Measurements from ENCODE around the gene ECE1. TPM values are rescaled to one million over a fixed set of nuclear protein-coding genes. Genes with fewer than 3 reads are reported as not detected.

The ECE1 gene
- total RNA-seq, 1 donor from 2014 or later: 93.1 TPM

DNA sequence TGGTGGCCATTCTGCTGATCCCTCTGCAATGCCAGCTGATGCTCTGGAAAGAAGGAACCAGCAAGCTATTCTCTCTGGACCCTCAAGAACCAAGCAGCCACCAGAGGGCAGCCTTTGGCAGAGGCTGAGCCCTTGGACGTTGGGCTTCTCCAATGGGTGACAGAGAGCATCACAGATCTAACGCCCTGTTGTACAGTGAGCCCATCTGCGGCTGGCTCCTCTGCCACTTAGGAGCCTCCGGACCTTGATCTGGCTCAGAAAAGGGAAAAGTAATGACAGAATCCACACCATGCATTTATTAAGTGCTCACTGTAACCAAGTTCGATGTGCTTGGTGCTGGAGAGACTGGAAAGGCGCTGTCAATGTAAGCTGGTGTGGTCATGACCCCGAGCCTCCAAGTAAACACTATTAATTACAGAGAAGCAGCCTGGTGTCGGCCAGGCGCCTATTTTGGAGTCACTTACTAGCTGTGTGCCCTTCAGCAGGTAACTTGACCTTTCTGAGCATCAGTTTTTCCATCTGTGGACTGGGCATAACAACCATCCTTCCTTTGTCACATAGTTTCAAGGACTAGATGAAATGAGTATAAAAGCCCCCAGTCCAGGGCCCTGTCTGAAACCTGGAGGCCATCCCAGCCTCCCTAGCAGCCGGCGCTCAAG lies 34.9 kb downstream of the ECE1 start:
- DNase-seq (ENCODE audit: low read depth in 2 of 2): peak; percentile 86 to 89

DNA sequence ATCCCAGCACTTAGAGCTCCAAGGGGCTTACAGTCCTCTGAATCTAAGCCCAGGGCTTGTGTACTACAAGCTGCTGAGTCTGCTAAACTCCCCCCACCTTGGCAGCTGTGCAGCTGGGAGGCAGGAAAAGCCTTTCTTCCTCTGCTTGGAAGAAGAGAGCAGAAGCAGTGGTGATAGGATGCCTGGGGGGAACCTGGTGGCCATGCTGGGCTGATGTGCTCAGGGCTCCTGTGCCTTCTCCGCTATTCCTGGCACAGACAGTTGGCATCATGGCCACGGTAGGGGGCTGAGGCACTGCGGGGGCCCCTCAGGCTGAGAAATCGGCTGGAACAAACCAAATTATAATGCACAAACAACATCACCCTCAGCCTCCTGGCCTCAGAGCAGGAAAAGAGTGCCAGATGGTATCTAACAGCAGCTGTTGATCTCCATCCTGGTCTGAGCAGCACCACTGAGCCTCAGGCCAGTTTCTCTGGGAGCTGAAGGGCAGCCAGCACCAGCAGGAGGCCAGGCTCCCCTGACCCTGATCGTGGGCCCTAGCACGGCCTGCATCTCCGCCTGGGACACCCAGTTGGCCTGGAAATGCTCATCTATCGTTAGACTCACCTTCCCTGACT lies 35.8 kb downstream of the ECE1 start:
- peak; percentile 33 to 59 for DNase-seq (ENCODE audit: low read depth in 2 of 2)

- peak; percentile 93 to 100 for DNase-seq (ENCODE audit: low read depth in 2 of 2)
These were observed 38.3 kb downstream of the ECE1 start for GRCh38 chr1:21251773-21252471.

- DNase-seq (ENCODE audit: low read depth in 2 of 2): no peak
These were observed 40.2 kb downstream of the ECE1 start for GRCh38 chr1:21249940-21250493.

GRCh38 chr1:21247892-21248715 lies 42.2 kb downstream of the ECE1 start:
- DNase-seq (ENCODE audit: low read depth in 2 of 2): no peak

DNA sequence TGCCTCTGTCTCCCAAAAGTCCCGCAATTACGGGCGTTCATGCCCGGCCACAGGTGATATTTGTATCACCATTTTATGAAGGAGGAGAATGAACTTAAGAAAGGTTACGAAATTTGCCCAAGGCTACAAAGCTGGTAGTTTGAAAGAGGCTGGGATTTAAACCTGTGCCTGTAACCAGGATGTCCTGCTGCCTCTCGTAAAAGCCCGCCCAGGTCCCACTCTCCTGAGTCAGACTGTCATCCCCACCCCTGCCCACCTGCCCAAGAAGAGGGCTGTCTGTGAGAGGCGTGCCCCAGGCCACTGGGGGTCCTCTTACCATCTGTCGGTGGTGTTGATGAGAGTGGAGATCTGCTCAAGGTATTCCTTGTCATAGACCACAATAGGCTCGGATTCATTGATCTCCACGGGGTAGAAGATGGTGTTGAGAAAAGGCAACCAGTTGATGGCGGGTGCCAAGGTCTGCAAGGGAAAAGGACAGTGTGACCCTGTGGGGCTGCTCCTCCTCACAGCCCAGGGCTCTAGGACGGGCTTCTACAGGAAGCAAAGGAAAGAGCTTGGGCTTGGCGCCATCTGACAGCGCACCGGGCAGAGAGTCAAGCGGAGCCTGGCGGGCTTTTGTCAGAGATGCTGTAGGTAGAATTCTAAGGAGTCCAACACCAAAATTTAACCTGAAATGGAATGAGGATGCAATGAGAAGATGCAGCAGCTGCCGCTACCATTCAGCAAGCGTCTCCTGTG lies 43.2 kb downstream of the ECE1 start:
- DNase-seq (ENCODE audit: low read depth in 2 of 2): no peak

DNA sequence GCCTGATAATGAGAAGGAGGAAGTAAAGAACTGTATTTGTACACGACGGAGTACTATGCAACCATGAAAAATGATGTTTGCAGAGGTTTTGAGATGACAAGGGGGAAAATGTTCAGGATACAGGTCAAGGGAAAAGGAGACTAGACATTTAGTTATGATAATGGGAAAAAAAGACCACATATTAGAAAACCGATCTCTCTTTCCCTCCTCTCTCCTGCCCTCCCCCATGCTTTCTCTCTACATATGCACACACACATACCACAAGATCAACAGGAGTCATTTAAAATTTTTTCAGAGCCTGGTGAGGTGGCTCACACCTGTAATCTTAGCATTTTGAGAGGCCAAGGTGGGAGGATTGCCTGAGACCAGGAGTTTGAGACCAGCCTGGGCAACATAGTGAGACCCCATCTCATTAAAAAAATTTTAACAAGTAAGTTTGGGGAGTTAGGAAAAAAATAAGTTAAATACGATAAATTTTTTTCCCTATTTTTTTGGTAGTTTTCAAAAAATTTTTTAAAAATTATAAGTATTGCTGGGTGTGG lies 44.5 kb downstream of the ECE1 start:
- no peak for DNase-seq (ENCODE audit: low read depth in 2 of 2)

GRCh38 chr1:21244986-21245687 lies 45.1 kb downstream of the ECE1 start:
- no peak for DNase-seq (ENCODE audit: low read depth in 2 of 2)

GRCh38 chr1:21244154-21244553 lies 46.1 kb downstream of the ECE1 start:
- DNase-seq (ENCODE audit: low read depth in 2 of 2): no peak

DNA sequence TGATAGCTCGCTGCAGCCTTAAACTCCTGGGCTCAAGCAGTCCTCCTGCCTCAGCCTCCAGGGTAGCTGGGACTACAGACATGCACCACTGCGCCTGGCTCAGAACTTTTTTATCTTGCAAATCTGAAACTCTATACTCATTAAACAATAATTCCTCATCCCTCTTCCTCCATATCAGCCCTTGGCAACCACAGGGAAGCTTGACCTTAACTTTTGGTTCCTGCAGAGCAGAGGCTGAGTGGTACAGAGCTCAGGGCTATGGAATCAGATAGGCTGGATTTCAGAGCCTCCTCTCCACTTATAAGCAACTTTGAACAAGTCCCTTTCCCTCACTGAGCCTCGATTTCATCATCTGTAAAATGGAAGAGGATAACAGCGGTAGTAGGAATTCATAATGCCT lies 47.4 kb downstream of the ECE1 start:
- DNase-seq (ENCODE audit: low read depth in 2 of 2): no peak

DNA sequence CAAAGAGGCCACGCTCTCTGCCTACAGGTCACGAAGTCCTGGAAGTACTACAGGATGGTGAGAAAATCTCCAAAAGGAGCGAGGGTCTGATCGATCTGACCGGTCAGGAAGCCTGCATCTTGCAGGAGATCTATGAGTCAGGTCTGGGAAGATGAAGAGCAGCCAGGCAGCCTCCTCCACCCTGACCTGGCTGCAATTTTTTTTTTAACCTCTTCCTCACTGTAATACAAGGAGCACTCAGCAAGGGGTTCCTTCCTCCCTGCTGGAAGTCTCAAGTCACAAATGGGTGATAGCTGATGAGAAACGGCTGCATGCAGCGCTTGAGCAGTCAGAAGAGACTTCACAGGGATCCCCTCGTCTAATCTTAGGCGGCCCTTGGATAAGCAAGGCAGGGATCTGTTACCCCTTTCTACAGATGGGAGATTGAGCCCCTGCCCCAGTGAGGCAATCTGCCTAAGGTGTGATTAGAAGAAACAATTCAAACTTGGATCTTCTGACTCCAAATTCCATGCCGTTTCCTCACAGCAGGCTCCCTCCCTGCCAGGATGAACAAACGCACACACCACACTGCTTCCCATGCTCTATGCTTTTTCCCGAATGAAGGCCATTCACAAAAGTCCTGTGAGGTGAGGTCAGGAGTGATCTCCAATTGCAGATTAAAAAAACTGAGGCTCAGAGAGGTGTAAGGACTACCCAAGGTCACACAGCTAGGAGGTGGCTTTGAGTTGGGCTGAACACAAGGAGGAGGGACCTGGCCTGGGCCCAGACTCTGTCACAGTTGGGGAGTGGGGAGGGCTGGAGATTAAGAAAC lies 48.3 kb downstream of the ECE1 start:
- DNase-seq (ENCODE audit: low read depth in 2 of 2): no peak

DNA sequence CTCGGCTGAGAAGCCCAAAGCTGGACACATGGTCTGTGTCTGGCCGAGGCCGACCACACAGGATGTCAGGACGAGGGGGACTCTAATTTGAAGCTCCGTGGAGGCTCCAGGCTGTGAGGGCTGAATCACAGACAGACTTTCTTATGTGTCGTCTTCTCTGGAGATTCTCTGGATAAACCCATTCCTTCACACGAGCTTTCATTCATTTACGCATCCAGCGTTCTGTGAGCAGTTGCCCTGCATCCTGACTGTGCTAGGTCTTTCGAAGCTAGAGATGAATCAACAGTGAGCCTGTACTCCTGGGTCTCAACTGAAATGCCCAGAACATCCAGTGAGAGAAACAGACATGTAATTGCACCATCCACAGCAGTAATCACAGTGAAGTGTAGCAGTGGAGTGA lies 49.6 kb downstream of the ECE1 start:
- DNase-seq (ENCODE audit: low read depth in 2 of 2): no peak

GRCh38 chr1:21239221-21239620 lies 51.0 kb downstream of the ECE1 start:
- DNase-seq (ENCODE audit: low read depth in 2 of 2): no peak

GRCh38 chr1:21238141-21238800 lies 52.0 kb downstream of the ECE1 start:
- DNase-seq (ENCODE audit: low read depth in 2 of 2): no peak

- no peak for DNase-seq (ENCODE audit: low read depth in 2 of 2)
These were observed 52.7 kb downstream of the ECE1 start for GRCh38 chr1:21237446-21238088.

DNA sequence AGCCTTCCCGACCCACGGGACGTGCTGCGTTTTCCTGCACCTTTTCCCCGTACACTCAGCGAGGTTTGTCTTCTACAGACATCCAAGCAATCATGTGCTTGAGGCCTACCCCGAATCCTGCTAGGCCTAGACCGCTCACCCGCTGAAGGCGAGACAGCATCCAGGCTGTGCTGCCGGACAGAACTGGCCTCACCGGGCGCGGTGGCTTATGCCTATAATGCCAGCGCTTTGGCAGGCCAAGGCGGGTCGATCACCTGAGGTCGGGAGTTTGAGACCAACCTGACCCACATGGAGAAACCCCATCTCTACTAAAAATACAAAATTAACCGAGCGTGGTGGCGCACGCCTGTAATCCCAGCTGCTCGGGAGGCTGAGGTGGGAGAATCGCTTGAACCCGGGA lies 54.1 kb downstream of the ECE1 start:
- no peak for DNase-seq (ENCODE audit: low read depth in 2 of 2)

- no peak for DNase-seq (ENCODE audit: low read depth in 2 of 2)
These were observed 55.5 kb downstream of the ECE1 start for GRCh38 chr1:21234779-21235178.

- DNase-seq (ENCODE audit: low read depth in 2 of 2): no peak
These were observed 56.8 kb downstream of the ECE1 start for GRCh38 chr1:21233490-21233889.

All from lung microvascular endothelial cell (primary cell).